HG03354 (cell line): Measurements from ENCODE around the gene PRKN.

Experiments
- ATAC-seq: cut with Tn5 transposase; IDR thresholded peaks from one replicate; pipeline ENCODE4 v1.9.1; 2021; ENCODE audit warnings: mild to moderate bottlenecking; ENCODE audit not compliant: unreplicated experiment, poor library complexity, severe bottlenecking

The PRKN gene

DNA sequence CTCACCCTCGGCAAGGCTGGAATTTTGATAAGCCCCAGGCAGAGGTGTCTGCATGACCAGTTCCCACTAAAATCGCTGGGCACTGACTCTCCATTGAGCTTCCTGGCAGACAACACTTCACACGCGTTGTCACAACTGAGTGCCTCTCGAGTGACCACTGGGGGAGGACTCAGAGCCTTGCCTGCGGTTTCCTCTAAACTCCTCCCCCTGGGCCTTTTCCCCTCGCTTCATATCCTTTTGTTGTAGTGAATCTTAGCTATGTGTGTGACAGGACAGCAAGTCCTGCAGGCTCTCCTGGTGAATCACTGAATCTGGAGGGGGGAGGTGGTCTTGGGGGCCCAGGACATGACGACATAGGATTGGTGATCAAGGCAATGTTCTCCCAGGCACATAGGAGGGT, 670.8 kb downstream of the PRKN start:
- no peak for ATAC-seq

DNA sequence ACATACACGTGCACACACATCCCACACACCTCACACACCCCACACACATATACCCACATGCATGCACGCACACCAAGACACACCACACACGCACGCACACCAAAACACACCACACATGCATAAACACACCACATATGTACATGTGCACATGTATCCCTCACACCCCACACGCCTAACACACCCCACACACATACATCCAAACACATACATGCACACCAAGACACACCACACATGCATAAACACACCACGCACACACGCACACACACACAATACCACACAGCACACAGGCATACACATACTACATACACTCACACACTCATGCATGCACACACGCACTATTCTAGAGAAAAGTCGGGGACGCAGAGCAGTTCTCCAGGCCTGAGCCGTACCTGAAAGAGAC, 671.5 kb downstream of the PRKN start:
- ATAC-seq, result no peak

DNA sequence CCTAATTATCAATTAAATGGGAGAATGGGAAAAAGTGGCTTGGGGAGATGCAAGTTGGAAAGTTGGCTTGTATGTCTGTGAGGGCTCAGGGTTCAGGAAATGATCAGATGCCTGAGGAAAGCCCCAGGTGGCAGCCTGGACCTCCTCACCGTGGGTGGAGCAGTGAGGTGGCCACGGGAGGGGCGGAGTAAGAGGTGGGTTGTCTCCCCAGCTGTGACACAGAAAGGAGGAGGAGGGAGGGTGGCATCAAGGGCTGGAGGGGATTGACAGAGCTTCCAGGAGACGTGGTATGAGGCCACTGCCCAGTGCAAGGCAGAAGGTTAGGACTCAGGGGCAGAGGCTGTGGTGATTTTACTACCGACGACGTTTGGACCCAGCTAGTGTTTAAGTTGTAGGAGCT, 672.2 kb downstream of the PRKN start:
- ATAC-seq, result no peak

DNA sequence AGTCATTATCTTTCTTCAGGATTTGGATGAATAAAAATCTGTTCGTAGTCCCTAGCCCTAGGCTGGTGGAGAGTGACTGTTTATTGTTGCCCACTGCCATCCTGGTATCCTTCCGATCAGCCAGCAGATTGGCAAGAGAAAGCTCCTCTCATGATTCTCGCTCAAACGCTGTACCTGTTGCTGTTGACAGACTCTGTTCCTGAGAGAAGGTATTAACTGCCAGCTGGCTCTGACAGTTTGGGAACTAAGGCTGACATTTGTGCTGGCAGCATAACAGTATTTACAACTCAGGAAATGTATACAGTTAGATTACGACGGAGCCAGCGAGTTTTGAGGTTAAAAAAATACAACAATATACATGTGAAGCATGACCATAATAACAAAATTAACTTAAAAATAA, 674.5 kb downstream of the PRKN start:
- no peak for ATAC-seq

DNA sequence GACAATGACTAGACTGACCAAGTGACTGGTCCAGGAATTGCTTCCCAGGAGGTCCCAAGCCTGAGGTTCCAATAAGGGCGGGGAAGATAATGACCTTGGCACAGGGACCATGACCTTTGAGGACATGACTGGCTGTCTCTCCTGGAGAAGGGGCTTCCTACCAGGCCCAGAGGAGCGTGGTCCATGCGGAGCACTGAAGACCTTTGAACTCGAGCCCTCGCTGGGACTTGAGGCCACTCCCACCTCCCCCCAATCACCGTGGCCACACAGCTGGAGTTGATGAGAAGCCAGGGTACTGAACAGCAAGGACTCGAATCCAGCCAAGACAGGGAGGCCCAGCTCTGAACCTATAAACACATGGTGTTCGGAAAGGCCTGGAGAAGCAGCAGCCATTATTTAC, 677.0 kb downstream of the PRKN start:
- no peak for ATAC-seq

DNA sequence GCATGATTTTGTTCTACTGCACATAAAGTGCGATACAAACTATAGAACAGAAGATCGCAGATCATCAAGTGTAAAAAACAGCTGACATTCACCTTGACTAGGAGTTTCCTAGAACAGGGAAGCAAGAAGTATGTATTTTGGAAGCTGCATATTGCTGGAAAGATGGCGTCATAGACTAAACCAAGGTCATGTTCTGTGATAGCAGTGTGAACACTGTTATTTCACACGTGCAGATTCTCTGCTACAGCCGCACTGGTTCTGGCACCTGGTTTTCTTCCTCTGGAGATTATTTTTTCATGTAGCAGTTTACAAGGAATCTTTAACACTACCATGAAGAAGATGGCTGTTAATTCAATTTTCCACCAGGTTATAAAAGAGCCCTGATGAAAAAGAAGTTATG, 681.2 kb downstream of the PRKN start:
- no peak for ATAC-seq

DNA sequence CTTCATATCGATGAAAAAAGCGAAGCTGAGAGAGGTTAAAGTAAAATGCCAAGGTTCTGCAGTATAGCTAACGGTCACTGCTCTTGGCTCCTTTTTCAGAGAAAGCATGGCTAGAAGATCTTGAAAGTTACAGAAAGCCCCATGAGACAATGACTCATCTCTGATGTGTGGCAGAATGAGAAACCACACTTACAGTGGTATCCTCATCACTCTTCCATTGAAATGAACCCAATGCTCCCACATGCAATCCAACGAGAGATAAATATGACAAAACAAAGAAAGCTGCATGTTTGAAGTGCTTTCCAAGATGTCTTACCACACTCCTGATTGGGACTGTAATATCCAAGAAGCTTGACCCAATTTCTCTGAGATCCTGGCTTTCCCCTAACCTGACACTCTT, 694.9 kb downstream of the PRKN start:
- no peak for ATAC-seq

DNA sequence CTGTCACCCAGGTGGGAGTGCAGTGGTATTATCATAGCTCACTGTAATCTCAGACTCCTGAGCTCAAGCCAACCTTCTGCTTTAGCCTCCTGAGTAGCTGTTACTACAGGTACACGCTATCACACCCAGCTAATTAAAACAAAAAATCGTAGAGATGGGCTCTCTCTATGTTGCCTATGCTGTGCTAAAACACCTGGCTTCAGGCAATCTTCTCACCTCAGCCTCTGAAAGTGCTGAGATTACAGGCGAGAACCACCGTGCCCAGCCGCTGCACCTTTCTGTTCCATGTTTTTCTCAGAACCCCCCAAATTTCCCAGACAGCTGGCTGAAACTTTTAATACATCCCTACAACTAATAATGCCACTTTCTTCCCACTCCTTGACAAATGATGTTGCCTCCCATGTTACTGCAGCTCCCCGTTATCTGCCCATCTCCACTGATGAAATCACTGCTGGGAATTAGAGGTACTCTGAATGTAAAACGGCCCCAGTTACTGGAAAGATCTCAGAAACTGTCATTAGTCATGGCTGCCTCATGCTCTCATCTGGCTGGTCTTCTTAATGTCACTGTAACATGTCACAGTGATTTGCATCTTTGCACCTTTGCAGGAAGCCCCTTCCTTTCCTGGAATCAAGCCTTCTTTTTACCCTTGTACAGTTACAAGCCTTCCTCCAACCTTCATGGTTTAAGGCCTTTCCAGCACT, 697.5 kb downstream of the PRKN start:
- ATAC-seq, result no peak

DNA sequence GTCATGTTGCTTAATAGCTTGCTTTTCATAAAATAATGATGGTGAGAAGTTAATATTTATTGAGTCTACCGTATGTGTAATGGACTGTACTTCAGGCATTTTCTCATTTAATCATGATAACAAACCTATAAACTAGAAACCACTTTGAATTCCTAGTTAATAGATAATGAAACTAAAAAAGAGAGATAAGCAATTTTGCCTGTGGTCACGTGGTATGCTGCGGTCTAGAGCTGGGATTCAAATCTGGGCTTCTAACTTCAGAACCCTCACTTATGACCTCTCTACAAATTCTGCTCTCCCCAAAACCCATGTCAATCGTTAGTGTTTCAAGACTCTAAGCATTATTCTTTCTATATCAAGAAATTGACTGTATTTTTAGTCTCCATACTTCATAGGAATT, 700.7 kb downstream of the PRKN start:
- no peak for ATAC-seq

DNA sequence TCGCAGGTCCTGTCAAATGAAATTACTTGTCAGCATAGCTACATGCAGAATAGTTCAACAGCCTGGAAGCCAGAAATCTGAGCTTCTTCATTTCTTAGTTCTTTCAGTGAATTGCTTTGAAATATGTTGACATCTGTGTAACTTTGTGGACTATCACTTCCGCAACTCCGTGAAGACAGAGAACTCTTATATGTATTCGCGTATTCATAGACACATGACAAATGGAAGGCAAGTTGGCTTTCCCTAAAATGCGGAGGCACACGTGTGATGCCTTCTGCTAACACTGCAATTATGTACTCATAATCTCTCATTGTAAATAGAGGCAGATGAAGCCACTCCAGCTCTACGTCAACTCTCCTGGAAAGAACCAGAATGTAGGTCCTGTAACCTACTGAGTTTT, 701.5 kb downstream of the PRKN start:
- no peak for ATAC-seq

DNA sequence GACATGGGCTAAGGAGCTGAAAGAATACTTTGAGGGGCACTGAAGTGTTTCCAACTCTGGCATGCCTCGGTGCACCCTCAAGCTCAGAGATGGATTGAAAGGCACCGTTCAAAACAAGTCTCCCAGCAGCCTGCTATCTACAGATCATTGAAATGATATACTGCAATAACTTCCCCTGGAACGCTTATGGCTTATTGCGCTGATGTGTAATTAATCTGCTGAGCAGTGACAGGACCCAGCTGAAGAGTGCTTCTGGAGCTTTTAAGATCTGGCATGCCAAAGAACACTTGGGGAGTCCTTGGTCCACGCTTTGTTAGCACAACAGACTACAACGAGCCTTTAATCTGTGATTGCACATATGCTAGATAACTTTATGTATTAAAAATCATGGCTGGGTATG, 708.2 kb downstream of the PRKN start:
- no peak for ATAC-seq

DNA sequence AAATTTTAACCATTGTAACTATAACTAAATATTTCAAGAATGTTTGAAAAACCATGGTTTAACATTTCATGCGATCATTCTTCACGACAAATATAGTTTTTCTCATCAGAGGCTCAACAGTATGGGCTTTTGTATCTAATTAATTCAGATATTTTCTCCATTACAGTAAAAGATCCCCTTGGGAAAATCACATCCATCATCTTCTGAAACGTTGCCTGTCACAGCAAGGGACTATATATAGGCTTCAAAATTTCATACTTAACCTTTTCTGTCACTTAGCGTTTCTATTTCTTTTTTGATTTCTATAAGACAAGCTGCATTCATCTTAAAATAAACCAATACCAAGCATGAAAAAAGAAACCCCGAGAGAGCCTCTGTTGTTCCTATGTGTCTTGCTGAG, 710.0 kb downstream of the PRKN start:
- no peak for ATAC-seq

DNA sequence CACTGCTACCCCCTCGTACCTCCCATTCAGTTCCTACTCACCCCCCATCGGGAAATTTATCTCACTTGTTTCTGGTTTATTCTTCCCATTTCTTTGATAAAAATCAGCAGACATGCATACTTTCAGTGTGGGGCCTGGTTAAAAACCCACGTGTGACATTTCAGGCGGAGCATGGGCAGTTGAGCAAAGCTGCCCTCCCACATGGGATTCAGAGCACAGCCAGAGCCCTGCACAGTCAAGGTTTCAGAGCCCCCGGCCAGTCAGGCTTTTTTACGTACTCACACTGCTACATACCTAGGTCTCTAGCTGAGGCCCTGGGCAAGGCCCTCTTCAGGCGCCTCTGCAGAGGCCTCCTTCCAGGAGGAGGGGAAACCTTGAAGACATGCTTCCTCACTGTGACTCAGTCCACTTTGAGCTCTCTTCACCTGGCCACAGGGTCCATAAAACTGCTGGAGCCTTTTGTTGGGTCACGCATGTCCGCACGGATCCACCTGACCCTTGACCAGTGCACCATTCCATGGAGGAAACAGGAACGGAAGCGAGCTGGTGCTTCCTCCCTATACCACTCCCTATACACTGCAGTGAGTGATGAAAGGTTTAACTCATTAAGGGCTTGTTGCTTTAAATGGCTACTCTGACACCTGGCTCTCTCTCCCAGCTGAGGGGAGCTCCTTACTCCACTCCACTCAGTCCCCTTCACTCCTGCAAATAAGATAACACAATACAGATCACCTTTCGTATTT, 713.3 kb downstream of the PRKN start:
- no peak for ATAC-seq

DNA sequence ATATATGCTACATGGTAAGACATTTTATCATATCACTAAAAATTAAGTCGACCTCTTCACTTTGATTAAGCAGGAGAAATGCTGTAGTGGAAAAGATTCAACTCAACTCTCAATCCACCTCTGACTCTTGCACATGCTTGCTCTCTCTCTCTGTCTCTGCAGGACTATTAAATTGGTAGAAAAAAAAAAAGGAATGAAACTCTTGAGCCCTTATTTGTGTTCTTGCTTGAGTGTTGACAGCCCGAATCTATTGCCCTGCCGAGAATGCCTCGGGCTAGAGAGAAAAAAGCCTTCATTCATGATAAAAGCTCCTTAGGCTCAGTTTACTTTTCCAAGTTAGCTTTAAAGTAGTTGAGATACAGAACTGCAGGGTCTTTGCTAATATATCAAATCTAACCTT, 722.2 kb downstream of the PRKN start:
- ATAC-seq, result no peak

DNA sequence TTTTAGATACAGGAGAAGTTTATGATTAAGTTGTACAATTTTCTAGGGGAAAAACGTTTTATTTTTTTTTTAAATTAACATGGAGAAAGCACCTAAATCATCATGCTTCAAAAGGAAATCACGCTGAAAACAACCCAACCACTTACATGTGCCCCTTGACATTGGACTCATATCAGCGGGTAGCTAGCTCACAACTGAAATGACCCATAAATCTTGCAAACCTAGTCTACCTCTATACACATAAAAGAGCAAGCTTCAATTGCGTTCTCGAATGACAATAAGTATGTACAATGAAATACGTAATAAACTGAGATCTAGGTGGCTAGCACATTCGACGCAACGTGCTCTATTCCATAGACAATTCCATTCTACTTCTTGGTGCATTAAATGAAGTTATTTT, 730.8 kb downstream of the PRKN start:
- no peak for ATAC-seq

DNA sequence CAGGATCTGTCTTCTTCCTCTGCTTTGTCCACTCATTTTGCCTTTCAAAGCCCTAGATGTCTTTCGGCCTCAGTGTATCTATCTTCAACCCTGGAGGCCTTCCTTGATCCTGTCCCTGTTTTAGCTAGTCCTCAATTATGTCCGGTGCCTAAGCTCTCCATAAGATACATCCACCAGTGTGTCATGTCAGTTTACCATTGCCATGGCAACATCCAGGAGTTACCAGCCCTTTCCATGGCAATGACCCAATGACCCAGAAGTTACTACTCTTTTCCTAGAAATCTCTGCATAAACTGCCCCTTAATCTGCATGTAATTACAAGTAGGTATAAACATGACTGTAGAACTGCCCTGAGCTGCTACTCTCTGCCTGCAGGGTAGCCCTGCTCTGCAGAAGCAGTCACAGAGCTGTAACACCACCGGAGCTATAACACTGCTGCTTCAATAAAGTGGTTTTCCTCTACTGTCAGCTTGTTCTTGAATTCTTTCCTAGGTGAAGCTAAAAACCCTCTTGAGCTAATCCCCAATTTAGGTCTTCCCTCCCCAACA, 741.6 kb downstream of the PRKN start:
- no peak for ATAC-seq

DNA sequence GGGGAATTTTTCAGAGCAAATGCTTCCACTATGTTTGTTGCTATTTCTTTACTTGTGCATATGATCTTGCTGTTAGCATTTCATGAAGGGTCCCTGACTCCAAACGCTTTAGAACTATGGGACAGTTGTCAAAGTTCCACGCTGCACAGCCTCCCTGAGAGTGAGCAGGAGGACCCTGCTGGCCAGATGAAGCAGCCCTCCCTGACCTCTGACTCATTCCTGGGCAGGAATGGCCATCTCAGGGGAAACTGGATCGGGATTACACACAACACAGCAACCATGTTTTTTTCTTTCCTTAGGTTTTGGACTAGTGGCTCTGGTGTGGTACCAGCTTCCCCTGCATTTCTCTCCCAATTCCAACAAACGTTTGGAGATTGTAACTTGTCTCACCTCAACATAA, 742.9 kb downstream of the PRKN start:
- ATAC-seq, result no peak

DNA sequence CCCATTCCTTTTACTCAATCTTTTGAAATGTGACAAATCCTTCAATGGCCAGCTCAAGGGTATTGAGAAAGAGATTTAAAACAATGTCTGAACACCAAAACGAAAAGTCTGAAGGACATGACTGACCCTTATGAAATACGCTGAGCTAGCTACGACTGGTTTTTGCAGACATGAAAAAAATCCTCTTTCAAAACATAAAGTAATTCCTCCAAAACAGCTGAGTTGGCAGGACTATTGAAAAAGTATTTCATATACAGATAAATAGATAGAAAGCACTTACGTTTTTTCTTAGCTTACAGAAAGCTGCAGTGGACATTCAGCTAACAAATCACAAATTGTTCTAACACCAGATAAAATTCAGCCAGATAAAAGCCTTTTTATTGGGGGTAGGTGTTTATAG, 751.0 kb downstream of the PRKN start:
- ATAC-seq, result no peak

DNA sequence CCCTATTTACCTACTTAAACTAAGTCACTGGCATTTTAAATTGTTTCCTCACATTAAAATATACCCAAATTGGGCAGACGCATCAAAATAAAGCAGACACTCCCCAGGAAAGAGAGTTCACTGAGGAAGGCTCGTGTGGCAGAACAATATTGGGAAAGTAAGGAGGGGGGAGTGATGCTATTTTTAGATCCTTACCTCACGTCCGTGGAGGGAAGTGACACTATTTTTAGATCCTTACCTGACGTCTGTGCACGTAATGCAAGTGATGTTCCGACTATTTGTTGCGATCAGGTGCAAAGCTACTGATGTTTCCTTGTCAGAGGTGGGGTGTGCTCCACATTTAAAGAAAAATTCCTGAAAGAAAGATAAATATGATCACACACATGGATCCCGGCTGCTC, 754.5 kb downstream of the PRKN start:
- ATAC-seq, result no peak

DNA sequence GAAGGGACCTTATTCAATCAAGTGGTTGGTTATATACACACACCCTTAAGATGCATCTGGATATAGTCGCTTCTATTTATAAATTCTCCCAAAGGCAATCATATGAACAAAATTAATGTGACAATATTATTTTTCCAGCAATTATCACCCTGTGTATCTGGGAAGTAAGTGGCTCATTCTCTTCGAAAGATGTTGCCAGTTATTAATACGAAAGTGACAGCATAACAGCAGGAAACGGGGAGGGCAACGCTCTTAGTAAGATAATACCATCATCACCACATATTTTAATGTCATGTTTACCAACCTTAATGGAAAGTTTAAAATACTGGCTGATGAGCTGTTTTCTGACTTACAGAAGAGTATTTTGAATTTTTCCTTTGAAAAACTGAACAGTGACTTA, 756.5 kb downstream of the PRKN start:
- ATAC-seq, result no peak

DNA sequence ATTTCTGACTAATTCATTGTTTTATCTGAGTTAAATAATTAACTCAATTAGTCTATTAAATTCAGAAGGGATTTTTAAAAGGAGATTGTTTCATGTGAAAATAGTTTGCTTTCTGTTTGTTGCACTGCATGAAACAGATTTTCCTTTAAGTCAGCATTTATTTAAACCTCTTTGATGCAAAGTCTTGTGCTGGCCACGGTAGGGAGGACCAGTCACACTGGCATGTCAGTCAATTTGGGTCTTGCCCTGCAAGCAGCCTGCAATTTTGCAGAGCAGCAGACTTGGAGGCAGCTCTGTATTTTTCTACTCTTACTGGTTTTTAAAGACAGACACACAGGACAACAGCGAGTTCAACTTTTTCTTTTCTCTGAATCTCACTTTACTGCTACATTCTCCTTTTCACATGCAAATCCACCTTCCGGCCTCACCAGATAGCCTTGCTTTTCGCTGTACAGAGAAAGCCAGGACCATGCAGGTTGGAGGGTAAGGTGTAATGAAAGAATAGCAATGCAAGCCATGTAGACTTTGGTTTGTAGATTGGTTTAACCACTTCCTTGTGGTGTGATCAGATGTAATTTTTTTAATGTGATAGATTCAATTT, 763.8 kb downstream of the PRKN start:
- ATAC-seq, result no peak
